Globus pallidus (tissue), 1 donor: ENCODE results near the gene SH3BP4.

Source experiments
- DNase-seq: peaks from one replicate; pipeline ENCODE4 v3.0.0-alpha.2; 2015; ENCODE audit warnings: low spot score

Gene SH3BP4

GRCh38 chr2:235041221-235041917 is 89.6 kb downstream of the SH3BP4 start:
- no peak for DNase-seq

DNA sequence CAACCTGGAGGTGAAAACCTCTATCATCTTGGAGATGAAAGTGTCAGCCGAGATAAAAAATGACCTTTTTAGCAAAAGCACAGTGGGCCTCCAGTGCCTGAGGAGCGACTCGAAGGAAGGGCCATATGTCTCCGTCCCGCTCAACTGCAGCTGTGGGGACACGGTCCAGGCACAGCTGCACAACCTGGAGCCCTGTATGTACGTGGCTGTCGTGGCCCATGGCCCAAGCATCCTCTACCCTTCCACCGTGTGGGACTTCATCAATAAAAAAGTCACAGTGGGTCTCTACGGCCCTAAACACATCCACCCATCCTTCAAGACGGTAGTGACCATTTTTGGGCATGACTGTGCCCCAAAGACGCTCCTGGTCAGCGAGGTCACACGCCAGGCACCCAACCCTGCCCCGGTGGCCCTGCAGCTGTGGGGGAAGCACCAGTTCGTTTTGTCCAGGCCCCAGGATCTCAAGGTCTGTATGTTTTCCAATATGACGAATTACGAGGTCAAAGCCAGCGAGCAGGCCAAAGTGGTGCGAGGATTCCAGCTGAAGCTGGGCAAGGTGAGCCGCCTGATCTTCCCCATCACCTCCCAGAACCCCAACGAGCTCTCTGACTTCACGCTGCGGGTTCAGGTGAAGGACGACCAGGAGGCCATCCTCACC is 90.2 kb downstream of the SH3BP4 start:
- DNase-seq, result no peak

- no peak for DNase-seq
Observed at GRCh38 chr2:235042576-235043515, 91.0 kb downstream of the SH3BP4 start.

DNA sequence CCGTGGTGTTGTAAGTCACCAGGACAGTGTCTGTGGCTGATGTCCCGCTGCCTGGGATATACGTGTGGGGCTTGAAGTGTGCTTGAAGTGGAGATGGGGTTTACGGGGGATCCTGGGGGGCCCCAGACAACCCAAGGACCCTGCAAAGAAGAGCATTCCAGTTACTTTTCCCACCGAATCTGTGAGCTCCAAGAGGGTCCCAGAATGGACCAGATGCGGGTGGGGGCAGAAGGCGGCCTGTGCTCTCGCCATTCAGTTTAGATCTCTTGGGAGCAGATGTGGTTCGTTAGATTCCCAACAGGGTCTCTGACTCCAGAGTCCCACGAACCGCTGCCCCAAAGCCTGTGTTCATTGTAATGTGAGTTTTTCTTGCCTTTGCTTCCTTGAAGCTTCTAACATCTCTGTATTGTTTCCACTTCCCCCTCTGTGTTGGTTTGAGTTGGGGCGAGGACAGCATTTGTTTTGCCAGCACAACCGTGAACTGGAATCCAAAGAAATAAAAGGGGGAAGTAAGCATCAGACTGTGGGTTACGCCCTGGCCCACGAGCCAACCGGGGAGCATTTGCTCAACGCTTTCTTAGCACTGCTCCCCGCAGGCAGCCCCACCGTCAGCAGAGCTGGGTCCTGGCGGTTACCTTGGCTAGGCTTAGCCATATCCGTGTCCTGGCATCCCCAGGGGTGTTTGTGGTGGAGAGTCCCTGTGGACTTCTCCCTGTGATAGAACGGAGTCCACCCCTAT is 92.1 kb downstream of the SH3BP4 start:
- peak; percentile 43 for DNase-seq

DNA sequence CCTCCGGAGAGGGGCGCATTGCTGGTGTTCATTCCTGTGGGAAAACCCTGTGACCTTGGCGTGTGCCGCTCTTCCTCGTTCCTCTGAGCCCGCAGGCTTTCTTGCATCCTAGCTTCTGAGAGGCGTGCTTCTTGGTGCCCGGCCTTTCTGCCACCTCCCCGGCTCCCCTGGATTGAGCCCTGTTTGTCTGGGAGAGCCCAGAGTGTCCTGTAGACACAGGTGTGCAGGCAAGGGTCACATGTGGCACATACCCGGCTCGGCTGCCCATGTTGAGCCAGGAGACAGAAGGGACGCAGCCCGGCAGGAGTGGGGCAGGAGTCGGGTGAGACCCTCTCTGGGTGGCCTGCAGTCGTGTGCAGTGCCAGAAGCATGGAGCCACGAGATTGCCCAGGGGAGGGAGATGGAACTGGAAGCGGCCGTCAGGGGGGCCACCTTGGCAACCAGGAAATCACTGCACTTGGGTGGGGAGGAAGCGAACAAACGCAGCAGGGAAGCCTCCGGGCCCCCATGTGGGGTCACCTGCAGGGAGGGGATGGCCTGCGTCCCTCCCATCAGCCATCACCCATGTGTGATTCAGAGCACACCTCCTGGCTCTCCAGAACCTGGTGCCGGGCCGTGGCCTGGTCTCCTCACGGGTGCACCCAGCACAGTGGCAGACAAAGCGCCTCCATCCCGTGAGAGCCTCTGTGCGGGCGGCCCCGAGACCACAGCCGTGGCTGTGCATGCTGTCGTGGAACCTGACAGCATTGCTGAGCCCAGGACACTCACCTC is 92.9 kb downstream of the SH3BP4 start:
- DNase-seq, result no peak

GRCh38 chr2:235045336-235045972 is 93.6 kb downstream of the SH3BP4 start:
- DNase-seq, result no peak

- DNase-seq, result no peak
Observed at GRCh38 chr2:235045973-235046343, 94.1 kb downstream of the SH3BP4 start.

- DNase-seq, result no peak
Observed at GRCh38 chr2:235046589-235046988, 94.8 kb downstream of the SH3BP4 start.

GRCh38 chr2:235047171-235048160 is 95.6 kb downstream of the SH3BP4 start:
- DNase-seq, result no peak

DNA sequence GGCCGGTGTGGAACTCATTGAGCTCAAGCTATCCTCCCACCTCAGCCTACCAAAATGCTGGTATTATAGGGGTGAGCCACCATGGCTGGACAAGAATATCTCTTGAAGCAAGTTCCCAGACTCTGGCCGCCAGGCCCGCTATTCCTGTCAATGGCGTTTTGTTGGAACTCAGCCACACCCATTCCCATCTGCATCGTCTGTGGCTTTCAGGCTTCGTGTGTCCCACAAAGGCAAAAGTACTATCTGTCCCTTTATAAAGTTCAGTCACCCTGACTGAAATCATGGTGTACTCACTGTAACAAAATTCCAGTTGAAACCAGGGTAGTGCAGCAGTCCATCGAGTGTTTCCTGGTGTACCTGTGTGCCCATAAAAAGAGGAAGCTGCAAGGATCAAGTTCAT is 96.7 kb downstream of the SH3BP4 start:
- no peak for DNase-seq

DNA sequence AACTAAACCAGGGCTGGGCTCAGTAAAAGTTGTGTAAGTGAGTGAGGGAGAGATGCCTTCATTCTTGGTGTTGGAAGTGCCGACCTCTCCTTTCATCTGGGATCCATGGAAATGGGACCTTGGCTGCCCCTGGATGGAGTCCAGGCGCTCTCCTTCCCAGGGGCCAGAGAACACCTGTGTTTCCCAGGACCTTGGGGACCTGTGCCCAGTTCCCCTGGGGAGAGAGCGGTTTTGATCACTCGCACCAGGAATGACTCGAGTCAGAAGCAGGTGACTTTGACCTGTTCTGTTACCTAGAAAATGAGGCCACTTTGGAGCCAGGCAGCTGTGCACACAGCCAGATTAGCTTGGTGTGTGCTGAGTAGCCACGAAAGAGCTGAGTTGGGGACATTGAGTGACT is 97.3 kb downstream of the SH3BP4 start:
- DNase-seq, result no peak

DNA sequence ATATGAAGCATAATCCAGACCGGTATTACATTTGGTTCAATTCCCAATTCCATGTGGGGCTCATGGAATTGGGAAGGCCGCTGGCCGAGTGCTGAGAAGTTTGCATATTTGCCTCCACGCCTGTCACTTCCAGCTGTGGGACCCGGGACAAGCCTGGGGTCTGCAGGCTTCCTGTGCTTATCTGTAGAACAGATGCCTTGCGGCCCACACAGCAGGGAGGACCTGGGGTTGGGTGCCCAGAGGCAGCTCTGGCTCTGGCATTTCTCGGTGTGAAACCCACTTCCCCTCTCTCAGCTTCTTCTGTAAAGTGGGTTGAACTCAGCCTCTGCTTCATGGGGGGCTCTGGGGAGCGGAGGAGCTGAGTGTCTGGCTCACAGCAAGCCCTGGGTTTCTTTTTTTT is 97.9 kb downstream of the SH3BP4 start:
- DNase-seq, result no peak

GRCh38 chr2:235050980-235051351 is 99.1 kb downstream of the SH3BP4 start:
- peak; percentile 94 for DNase-seq

DNA sequence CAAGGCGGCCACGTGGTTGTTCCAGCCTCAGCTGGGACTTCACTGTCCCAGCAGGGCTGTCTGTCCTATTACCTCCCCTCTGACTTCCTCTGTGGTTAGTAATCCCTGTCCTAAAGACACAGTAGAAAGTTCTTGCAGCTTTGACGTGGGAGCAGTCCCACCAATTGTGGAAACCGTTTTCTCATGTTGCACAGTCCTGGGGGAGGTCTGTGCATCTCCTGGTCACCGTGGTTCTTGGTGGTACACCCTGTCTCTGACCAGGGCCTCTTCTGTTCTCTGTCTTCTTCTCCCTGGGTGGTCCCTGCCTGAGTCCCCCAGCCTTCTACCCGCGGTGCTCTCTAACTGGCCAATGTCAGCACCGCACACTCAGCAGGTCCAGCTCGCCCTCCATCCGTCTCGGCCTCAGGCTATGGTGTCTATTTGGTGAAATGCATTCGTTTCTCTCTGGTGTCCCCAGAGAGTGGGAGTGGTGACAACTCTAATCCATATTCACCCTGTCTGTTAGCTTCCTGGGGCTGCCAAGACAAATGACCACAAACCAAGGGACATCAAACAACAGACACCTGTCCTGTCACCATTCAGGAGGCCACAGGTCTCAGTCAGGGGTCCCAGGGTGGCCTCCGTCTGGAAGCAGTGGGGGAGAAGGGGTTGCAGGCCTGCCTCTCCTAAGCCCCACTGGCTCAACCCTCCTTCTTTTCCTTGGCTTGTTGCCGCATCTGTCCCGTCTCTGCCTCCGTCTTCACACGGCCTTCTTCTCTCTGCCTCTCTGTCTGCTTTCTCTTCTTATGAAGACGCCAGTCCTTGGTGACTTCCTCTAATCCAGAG is 99.8 kb downstream of the SH3BP4 start:
- DNase-seq, result no peak

DNA sequence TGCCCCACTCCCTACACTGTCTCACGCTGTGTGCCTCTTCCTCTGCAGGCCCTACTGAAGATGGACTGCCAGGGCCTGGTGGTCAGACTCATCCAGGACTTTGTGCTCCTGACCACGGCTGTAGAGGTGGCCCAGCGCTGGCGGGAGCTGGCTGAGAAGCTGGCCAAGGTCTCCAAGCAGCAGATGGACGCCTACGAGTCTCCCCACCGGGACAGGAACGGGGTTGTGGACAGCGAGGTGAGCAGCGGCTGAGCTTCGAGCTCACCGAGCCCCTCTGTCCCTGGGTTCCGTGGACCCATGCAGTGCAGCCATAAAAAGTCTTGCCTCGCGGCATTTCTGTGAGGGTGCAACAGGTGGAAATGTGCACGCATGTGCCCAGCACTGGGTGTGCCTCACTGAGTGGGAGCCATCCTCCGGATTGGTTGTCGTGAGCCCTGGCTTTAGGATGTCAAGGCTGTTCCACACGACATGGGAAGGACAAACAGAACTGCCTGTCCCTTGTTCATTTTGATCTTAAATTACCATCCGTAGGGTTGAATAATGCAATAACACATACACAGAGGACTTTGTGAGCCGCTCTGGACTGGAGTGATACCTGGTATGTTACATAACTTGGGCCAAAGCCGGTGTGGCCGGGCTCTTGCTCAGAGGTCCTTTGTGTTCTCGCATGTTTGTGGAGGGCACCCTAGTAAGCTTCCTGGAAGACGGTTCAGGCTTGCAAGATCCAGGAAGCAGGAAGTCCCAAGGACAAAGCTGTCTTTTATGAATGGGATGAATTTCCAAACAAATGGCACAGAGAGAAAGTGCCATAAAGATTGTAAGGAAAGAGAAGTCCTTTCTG is 100.9 kb downstream of the SH3BP4 start:
- no peak for DNase-seq

DNA sequence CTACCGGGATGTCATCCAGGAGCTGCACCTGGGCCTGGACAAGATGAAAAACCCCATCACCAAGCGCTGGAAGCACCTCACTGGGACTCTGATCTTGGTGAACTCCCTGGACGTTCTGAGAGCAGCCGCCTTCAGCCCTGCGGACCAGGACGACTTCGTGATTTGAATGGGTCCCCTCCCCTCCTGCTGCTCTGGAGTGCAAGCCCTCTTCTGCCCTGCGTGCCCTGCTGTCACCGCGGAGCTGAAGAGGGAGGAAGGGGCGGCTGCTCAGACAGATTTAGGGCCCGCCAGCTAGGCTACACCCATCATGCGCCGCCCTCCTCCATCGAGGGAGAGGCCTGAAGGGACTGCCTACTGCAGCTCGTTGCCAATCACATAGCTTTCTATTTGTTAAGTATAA is 101.8 kb downstream of the SH3BP4 start:
- no peak for DNase-seq

DNA sequence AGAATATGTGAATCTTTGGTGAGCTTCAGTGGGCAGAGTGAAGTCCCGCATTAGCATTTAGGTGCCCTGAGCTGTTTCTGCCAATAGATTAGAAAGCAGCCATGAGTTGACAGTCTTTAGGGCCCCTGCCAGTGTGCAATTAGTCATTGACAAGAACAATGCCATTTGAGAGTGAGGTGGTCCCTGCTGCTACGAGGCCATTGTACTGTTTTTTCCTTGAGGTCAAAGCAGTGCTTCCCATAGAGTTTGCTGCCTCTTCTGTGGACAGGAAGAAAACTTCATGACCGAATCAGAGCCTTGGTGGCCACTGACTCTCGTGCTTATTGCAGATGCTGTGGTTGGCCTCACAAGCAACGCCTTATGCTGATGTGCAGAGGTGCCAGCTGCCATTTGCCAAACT is 102.7 kb downstream of the SH3BP4 start:
- DNase-seq, result no peak

DNA sequence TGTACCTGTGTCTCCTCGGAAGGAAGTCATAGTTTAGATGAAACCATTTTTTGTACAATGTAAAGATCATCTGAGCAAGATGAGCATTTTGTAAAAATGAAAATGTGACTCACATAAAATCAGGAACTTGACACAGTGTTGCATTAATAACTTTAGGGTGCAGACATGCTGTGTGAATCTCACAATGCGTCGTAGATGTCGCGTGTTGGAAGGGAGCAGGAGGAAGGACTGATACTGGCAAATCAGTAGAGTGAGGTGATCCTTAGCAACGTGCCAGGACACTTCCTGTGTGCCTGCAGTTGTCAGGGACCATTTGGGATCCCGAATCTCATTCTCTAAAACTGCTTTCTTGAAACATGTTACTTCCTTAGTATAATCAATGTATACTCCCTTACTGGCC is 103.1 kb downstream of the SH3BP4 start:
- no peak for DNase-seq
